Esophagus muscularis mucosa (tissue), 4 donors: ENCODE data around the gene FKBP2.

ENCODE experiments used
- CTCF ChIP-seq, 3 experiments: fragments of 200-600 bp in 2 of 3; fragments of 450-650 bp in 1 of 3; sonication (generic) in 2 of 3; IDR thresholded peaks; one replicate each; pipeline ENCODE4 v1.5.1; 2017 to 2019; ENCODE audit warnings: antibody characterized with exemption in 3 of 3, mild to moderate bottlenecking in 2 of 3, moderate library complexity in 1 of 3
- EP300 ChIP-seq: sonication (generic); formaldehyde crosslinking; IDR thresholded peaks from one replicate; pipeline ENCODE4 v1.6.1; 2017; ENCODE audit warnings: antibody characterized with exemption
- POLR2A ChIP-seq: fragments of 450-650 bp; IDR thresholded peaks from one replicate; pipeline ENCODE4 v1.6.1; 2017; ENCODE audit warnings: antibody characterized with exemption, moderate library complexity, mild to moderate bottlenecking, low read depth
- POLR2AphosphoS5 ChIP-seq, 2 donors: sonication (generic); formaldehyde crosslinking; IDR thresholded peaks; one replicate each; pipeline ENCODE4 v1.6.1; 2017; ENCODE audit warnings: antibody characterized with exemption in 2 of 2

GRCh38 chr11:64261556-64262080, 20.7 kb downstream of the FKBP2 start:
- no peak for TF ChIP-seq CTCF (IDR thresholded peaks at IDR 0.05)
- TF ChIP-seq POLR2A, result no peak
- no peak for TF ChIP-seq EP300
- no peak for TF ChIP-seq POLR2AphosphoS5 (IDR thresholded peaks at IDR 0.05)
